GM12878 (cell line): ENCODE results near the gene CREG1. TPM values are rescaled to one million over a fixed set of nuclear protein-coding genes. Genes with fewer than 3 reads are reported as not detected.

ENCODE experiments used
- ATAC-seq: fragments of 200-7000 bp; cut with Tn5 transposase; 3 replicates; pipeline ENCODE4 v1.9.1; 2020; ENCODE audit warnings: mild to moderate bottlenecking, moderate library complexity
- BruUV-seq: library from RNA; stranded (reverse); fragments of 400-500 nt; replicated peaks from 2 replicates; lab custom pipeline; 2021; lab: Mats Ljungman, UMichigan
- CTCF ChIA-PET: fragments of 300-600 bp; sonication (Branson Sonifier 250); formaldehyde crosslinking; extraction: SDS; loops from one replicate; lab custom pipeline; 2021; ENCODE audit warnings: inconsistent platforms; lab: Yijun Ruan, JAX
- POLR2A ChIA-PET: fragments of 350-600 bp; formaldehyde crosslinking; extraction: SDS; loops from one replicate; lab custom pipeline; 2021; ENCODE audit warnings: inconsistent platforms; lab: Charles Lee
- RAD21 ChIA-PET: fragments of 300-600 bp; sonication (Branson Sonifier 250); formaldehyde crosslinking; loops from one replicate; lab custom pipeline; 2023; ENCODE audit warnings: antibody characterized with exemption; ENCODE audit not compliant: unreplicated experiment; lab: Charles Lee
- SMC1A ChIA-PET: fragments of 300-600 bp; sonication (Branson Sonifier 250); formaldehyde crosslinking; loops from one replicate; lab custom pipeline; 2023; ENCODE audit not compliant: unreplicated experiment, uncharacterized antibody; lab: Charles Lee
- DNase-seq: peaks from one replicate; pipeline ENCODE4 v3.0.0-alpha.2; 2011; ENCODE audit warnings: low read depth, low spot score
- FAIRE-seq: peaks from 3 replicates; lab custom pipeline; 2011; peaks lifted over from hg19 to GRCh38; lab: Jason Lieb, UNC
- H2AFZ ChIP-seq: 2 replicates; pipeline ENCODE4 v1.6.0; 2011; ENCODE audit warnings: low read depth, low read length, control low read depth; ENCODE audit not compliant: control insufficient read depth
- H3K27ac ChIP-seq: 2 replicates; pipeline ENCODE4 v1.5.1; 2011; ENCODE audit warnings: control low read depth; ENCODE audit not compliant: control insufficient read depth, insufficient read depth
- H3K27me3 ChIP-seq, 2 experiments: replicated peaks in 1 of 2; 2 replicates each; pipeline versions ENCODE4 v1.6.0 to v1.6.1; 2011; ENCODE audit warnings: low read length in 1 of 2; ENCODE audit not compliant: control insufficient read depth in 2 of 2, insufficient read depth in 2 of 2
- H3K36me3 ChIP-seq, 2 experiments: 2 replicates each; pipeline ENCODE4 v1.5.1; 2011; ENCODE audit warnings: low read length in 1 of 2; ENCODE audit not compliant: control insufficient read depth in 2 of 2, insufficient read depth in 2 of 2
- H3K4me1 ChIP-seq: 2 replicates; pipeline ENCODE4 v1.6.1; 2011; ENCODE audit warnings: mild to moderate bottlenecking, low read length, moderate library complexity, mixed read lengths; ENCODE audit not compliant: control insufficient read depth, insufficient read depth
- H3K4me2 ChIP-seq: 2 replicates; pipeline ENCODE4 v1.6.0; 2011; ENCODE audit warnings: control low read depth; ENCODE audit not compliant: control insufficient read depth, insufficient read depth
- H3K4me3 ChIP-seq: fragments of 200-600 bp; sonication (generic); 2 replicates; pipeline ENCODE4 v1.5.1; 2016
- H3K79me2 ChIP-seq: 2 replicates; pipeline ENCODE4 v1.6.0; 2011; ENCODE audit warnings: low read length; ENCODE audit not compliant: control insufficient read depth, insufficient read depth
- H3K9ac ChIP-seq: 2 replicates; pipeline ENCODE4 v1.8.0; 2011; ENCODE audit warnings: low read length, control low read depth, mixed read lengths; ENCODE audit not compliant: control insufficient read depth, insufficient read depth
- H3K9me3 ChIP-seq: replicated peaks from 3 replicates; pipeline ENCODE4 v1.5.1; 2011; ENCODE audit warnings: mild to moderate bottlenecking, low read length; ENCODE audit not compliant: control insufficient read depth, insufficient read depth
- H4K20me1 ChIP-seq: 2 replicates; pipeline ENCODE4 v1.6.0; 2011; ENCODE audit not compliant: control insufficient read depth, insufficient read depth
- ATF7 ChIP-seq: fragments of 450-650 bp; IDR thresholded peaks from 2 replicates; pipeline ENCODE4 v1.6.1; 2016; ENCODE audit warnings: low read depth, mild to moderate bottlenecking
- BACH1 ChIP-seq: fragments of 450-650 bp; IDR thresholded peaks from 2 replicates; pipeline ENCODE4 v1.6.1; 2017; ENCODE audit warnings: mild to moderate bottlenecking, borderline replicate concordance
- BHLHE40 ChIP-seq, 2 experiments: fragments of 450-650 bp in 1 of 2; IDR thresholded peaks; 2 replicates each; pipeline ENCODE4 v1.6.1; 2011 to 2017; ENCODE audit warnings: low read depth in 2 of 2, borderline replicate concordance in 1 of 2, improper control_type of control experiment in 1 of 2, low read length in 1 of 2, mild to moderate bottlenecking in 1 of 2
- ESRRA ChIP-seq: IDR thresholded peaks from 2 replicates; pipeline ENCODE4 v1.6.1; 2012; ENCODE audit warnings: mild to moderate bottlenecking, low read length, improper control_type of control experiment
- HCFC1 ChIP-seq: fragments of 150-350 bp; IDR thresholded peaks from 2 replicates; pipeline ENCODE4 v1.6.1; 2014; ENCODE audit warnings: low read length
- IRF4 ChIP-seq: IDR thresholded peaks from 2 replicates; pipeline ENCODE4 v1.6.1; 2011; ENCODE audit warnings: low read depth, low read length
- NBN ChIP-seq: fragments of 450-650 bp; IDR thresholded peaks from 2 replicates; pipeline ENCODE4 v1.6.1; 2016
- NR2F1 ChIP-seq: fragments of 450-650 bp; conservative IDR thresholded peaks from 2 replicates; pipeline ENCODE4 v1.6.1; 2017; ENCODE audit warnings: mild to moderate bottlenecking
- PAX5 ChIP-seq: IDR thresholded peaks from 2 replicates; pipeline ENCODE4 v1.6.1; 2011; ENCODE audit warnings: low read depth, low read length, borderline replicate concordance
- SKIL ChIP-seq: fragments of 450-650 bp; IDR thresholded peaks from 2 replicates; pipeline ENCODE4 v1.6.1; 2017; ENCODE audit warnings: mild to moderate bottlenecking, low read depth, inconsistent platforms; ENCODE audit not compliant: poor library complexity, severe bottlenecking
- ZNF274 ChIP-seq: IDR thresholded peaks from one replicate; pipeline ENCODE4 v1.8.0; 2011; ENCODE audit not compliant: insufficient read length, insufficient read depth
- WGBS: methylation state at CpG from one replicate; pipeline ENCODE4 v1.1.6; 2016; ENCODE audit warnings: low lambda C conversion rate; ENCODE audit not compliant: insufficient replicate concordance, insufficient coverage; ENCODE audit errors: missing lambda C conversion rate; 5-methylcytosine and 5-hydroxymethylcytosine counted together
- in situ Hi-C: fragments of 300-500 bp; cut with MboI; formaldehyde crosslinking; loops from 9 replicates; pipeline ENCODE4 v1.14.3; 2018; ENCODE audit warnings: mixed read lengths
- intact Hi-C: fragments of 100-400 bp; cut with micrococcal nuclease; formaldehyde crosslinking; loops from one replicate; pipeline ENCODE4 v1.14.2; 2022; ENCODE audit not compliant: unreplicated experiment
- polyA plus RNA-seq, 11 experiments: library from polyadenylated mRNA; depleted of rRNA in 4 of 11; unstranded in 6 of 11; stranded (reverse) in 5 of 11; fragments of >200 nt; fragmentation: Nextera tagmentation in 4 of 11; fragmentation: Illumina TruSeq in 1 of 11; extraction: Ambion mirVana in 4 of 11; extraction: Trizol in 1 of 11; gene quantifications; 1 replicate in 1 of 11; 2 replicates in 10 of 11; pipeline versions ENCODE4 v1.2.1 to v1.2.3, GENCODE V29; 2011 to 2016; ENCODE audit warnings: inconsistent platforms in 2 of 11, missing spikeins in 2 of 11, low read depth in 1 of 11
- total RNA-seq, 4 experiments: library from RNA; depleted of rRNA in 3 of 4; stranded (reverse); fragments of >200 nt in 3 of 4; fragmentation: Illumina TruSeq in 1 of 4; extraction: Trizol in 1 of 4; gene quantifications; 2 replicates each; pipeline versions ENCODE4 v1.2.1 to v1.2.3, GENCODE V29; 2013 to 2021
- TF ChIP-seq, protein P1 (sequence below): IDR thresholded peaks from 2 replicates; pipeline ENCODE4 v1.6.1; 2012; ENCODE audit warnings: low read length, inconsistent platforms

CREG1 gene
- total and polyA plus RNA-seq, 10 of the 15 experiments (the other 5 are each of a cell fraction or from before 2014, with no cell fraction given) = 5.3 to 43.8 (median 22.1) TPM

DNA sequence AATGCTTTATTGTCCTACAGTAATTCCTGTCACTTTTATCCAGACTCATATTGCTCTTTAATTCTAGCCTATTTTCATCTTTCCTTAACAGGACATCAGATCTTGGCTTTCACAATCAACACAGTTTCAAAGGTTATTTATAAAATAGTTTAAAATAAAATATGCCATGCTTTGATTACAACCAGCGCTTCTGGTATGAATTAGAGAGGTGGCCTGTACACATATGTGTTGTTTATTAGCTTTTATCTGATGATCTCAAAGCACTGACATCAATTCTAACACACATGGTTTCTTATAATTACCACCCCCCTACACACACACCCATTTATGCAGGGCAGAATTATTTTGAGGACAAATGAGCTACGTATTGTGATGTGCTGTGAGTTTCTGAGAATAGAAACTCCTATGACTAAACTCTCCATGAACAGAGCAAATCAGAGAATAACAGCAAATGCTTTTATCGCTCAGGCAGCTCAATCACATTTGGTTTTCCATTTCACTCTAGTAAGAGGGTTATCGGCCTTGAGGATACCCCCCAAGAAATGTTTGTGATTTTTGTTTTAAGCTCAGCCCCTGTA lies 53.2 kb downstream of the CREG1 start:
- Histone ChIP-seq H3K27ac (peak overlapping the region; percentile 27; the same call in 1 of the 2 replicates), H4K20me1 (no peaks in the 10 kb centered on the region), H3K27me3 (0 out of 4 replicates have a peak, but pooled peaks cover 0 to 3% of the 10 kb centered on the region in 2 experiments), H2AFZ (peak overlapping the region; percentile 39)
- no TSS peak for BruUV-seq
- SMC1A ChIA-PET = interaction anchor here (0.7 to 1.6 kb wide), 11 partner anchors 16 to 233 kb away, joined by 3 to 7 read pairs (median 4); no protein-coding TSS in a partner anchor
- ATAC-seq = peak; percentile 80
- FAIRE-seq = peak; percentile 76
- intact Hi-C loops = no loop called here
- TF ChIP-seq ESRRA = no peak
- TF ChIP-seq ATF7 = peak; percentile 25; the same call in 1 of the 2 replicates
- TF ChIP-seq, all 136 proteins: peak for 1
- ChIA-PET POLR2A (interaction anchor here (1.6 kb wide), 1 partner anchor 45 kb away, joined by 6 read pairs; no protein-coding TSS in a partner anchor), RAD21 (interaction anchor here (0.6 kb wide), 1 partner anchor 55 kb away, joined by 3 read pairs; no protein-coding TSS in a partner anchor), CTCF (interaction anchor here (0.6 to 3.4 kb wide), 6 partner anchors 15 to 188 kb away, joined by 3 to 22 read pairs (median 6); no protein-coding TSS in a partner anchor)
- Histone ChIP-seq H3K9me3 (no peaks in the 10 kb centered on the region), H3K4me1 (peaks cover 32% of the 10 kb centered on the region), H3K4me2 (peak overlapping the region; percentile 45), H3K9ac (no peak overlapping the region), H3K36me3 (no peaks in the 10 kb centered on the region), H3K4me3 (no peak overlapping the region; the same call in 1 of the 2 replicates), H3K79me2 (no peaks in the 10 kb centered on the region)
- in situ Hi-C loops = no loop called here
- WGBS = 10% methylated on average over 4 of the region's 4 CpGs
- DNase-seq = peak; percentile 25

DNA sequence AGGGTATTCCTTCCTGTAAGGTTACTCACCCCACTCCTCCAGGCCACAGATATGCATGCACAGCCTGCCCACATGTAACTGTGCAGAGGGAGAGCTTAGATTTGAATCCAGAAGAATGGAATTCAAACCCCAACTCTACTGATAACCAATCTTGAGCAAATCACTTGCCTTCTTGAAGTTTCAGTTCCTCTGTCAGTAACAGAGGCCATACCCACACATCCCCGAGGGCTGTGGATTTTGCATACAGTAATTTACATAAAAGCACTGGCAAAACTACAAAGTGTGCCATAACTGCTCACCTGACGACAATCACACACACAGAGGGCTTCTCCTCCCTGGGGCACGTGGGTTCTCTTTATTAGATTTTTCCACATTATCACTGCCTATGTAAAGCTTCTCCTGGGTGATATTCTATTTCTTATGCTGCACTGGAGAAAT lies 53.9 kb downstream of the CREG1 start:
- H3K27me3 ChIP-seq = 0 out of 4 replicates have a peak, but pooled peaks cover 0 to 3% of the 10 kb centered on the region in 2 experiments
- in situ Hi-C loops = no loop called here
- H2AFZ ChIP-seq = no peak overlapping the region; the same call in 1 of the 2 replicates
- DNase-seq (peak; percentile 84), ATAC-seq (peak; percentile 97), FAIRE-seq (peak; percentile 100)
- no peaks in the 10 kb centered on the region for H3K9me3 ChIP-seq
- H3K36me3 ChIP-seq = no peaks in the 10 kb centered on the region
- ChIA-PET SMC1A (interaction anchor here (0.5 to 1.6 kb wide), 8 partner anchors 20 to 231 kb away, joined by 3 to 7 read pairs (median 4); no protein-coding TSS in a partner anchor), CTCF (interaction anchor here (0.5 to 3.4 kb wide), 7 partner anchors 16 to 149 kb away, joined by 3 to 22 read pairs (median 4); no protein-coding TSS in a partner anchor), RAD21 (interaction anchor here (1.0 kb wide), 1 partner anchor 44 kb away, joined by 3 read pairs; no protein-coding TSS in a partner anchor), POLR2A (interaction anchor here (1.6 kb wide), 1 partner anchor 44 kb away, joined by 6 read pairs; no protein-coding TSS in a partner anchor)
- peak overlapping the region; percentile 27; the same call in 1 of the 2 replicates for H3K27ac ChIP-seq
- WGBS = 0% methylated on average over 3 of the region's 3 CpGs
- no peaks in the 10 kb centered on the region for H4K20me1 ChIP-seq
- no TSS peak for BruUV-seq
- no peak overlapping the region for H3K9ac ChIP-seq
- H3K79me2 ChIP-seq = no peaks in the 10 kb centered on the region
- intact Hi-C loops = no loop called here
- H3K4me1 ChIP-seq = peaks cover 32% of the 10 kb centered on the region
- H3K4me3 ChIP-seq = no peak overlapping the region
- H3K4me2 ChIP-seq = peak overlapping the region; percentile 45
- TF ChIP-seq SKIL = peak; percentile 30
- TF ChIP-seq PAX5 = peak; percentile 43; the same call in 1 of the 2 replicates
- TF ChIP-seq, protein P1, sequence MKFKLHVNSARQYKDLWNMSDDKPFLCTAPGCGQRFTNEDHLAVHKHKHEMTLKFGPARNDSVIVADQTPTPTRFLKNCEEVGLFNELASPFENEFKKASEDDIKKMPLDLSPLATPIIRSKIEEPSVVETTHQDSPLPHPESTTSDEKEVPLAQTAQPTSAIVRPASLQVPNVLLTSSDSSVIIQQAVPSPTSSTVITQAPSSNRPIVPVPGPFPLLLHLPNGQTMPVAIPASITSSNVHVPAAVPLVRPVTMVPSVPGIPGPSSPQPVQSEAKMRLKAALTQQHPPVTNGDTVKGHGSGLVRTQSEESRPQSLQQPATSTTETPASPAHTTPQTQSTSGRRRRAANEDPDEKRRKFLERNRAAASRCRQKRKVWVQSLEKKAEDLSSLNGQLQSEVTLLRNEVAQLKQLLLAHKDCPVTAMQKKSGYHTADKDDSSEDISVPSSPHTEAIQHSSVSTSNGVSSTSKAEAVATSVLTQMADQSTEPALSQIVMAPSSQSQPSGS = peak; percentile 51; the same call in 1 of the 2 replicates
- TF ChIP-seq HCFC1 = no peak
- TF ChIP-seq NR2F1 = peak; percentile 72; the same call in 1 of the 2 replicates
- TF ChIP-seq NBN = 0 out of 2 replicates have a peak, but pooled peaks have one; percentile 40
- TF ChIP-seq BACH1 = peak; percentile 31; the same call in 1 of the 2 replicates
- no peak for TF ChIP-seq ZNF274
- peak; percentile 96 for TF ChIP-seq IRF4
- 0 out of 2 replicates have a peak, but pooled peaks have one; percentile 44 for TF ChIP-seq ATF7
- TF ChIP-seq BHLHE40 (IDR thresholded peaks at IDR 0.05; ENCODE audit: borderline replicate concordance in 1 of 2, low read depth in 2 of 2, low read length in 1 of 2) = peak; percentile 95 to 97
